Activated naive CD8-positive, alpha-beta T cell treated with anti-CD3 and anti-CD28 coated beads, Interleukin-2, amount 50 U/mL, for 24 hours (primary cell): ENCODE measurements around the gene HAND2.

Experiments used
- ATAC-seq: fragments of 150-1000 bp; cut with Tn5 transposase; one replicate; pipeline ENCODE4 v1.10.0; 2021
- DNase-seq: peaks from one replicate; pipeline ENCODE4 v3.0.0; 2021
- H3K27ac Mint-ChIP-seq: one replicate; pipeline ENCODE4 v1.8.0; 2021; ENCODE audit warnings: mild to moderate bottlenecking, mixed read lengths
- H3K27me3 Mint-ChIP-seq: one replicate; pipeline ENCODE4 v1.8.0; 2021; ENCODE audit warnings: mixed read lengths
- H3K36me3 Mint-ChIP-seq: one replicate; pipeline ENCODE4 v1.8.0; 2021; ENCODE audit warnings: low read depth, mixed read lengths
- H3K4me1 Mint-ChIP-seq: one replicate; pipeline ENCODE4 v1.8.0; 2021; ENCODE audit warnings: mixed read lengths
- H3K4me3 Mint-ChIP-seq: one replicate; pipeline ENCODE4 v1.8.0; 2021; ENCODE audit warnings: mild to moderate bottlenecking, moderate library complexity, mixed read lengths
- H3K9me3 Mint-ChIP-seq: one replicate; pipeline ENCODE4 v1.8.0; 2021; ENCODE audit warnings: mixed read lengths

The HAND2 gene

DNA sequence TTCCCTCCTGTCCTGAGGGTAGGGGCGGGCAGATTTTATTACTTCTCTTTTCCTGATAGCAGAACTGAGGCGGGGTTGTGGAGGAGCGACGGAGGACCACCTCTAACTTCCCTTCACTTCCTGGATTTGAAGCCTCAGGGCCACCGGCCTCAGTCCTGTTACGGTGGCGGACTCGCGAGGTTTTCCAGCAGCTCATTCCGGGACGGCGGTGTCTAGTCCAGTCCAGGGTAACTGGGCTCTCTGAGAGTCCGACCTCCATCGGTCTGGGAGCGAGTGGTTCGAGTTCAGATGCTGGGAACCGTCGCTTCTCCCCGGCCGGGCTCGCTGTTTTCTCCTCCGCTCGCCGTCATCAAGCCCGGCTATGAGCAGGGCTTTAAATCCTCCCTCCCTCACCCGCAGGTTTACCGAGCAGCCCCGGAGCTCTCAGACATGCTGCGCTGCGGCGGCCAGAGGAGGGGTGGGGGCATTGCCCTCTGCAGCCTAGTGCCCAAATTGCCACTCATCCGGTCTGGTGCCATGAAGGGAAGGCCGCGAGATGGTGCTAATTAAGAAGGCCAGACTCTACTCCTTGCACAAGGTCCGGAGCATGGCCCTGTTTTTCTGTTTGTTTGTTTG is 23.3 kb downstream of the HAND2 start:
- Mint-ChIP-seq H3K27ac (no peak overlapping the region), H3K36me3 (peaks cover 10% of the 10 kb centered on the region), H3K27me3 (peaks cover 92% of the 10 kb centered on the region), H3K9me3 (peaks cover 5% of the 10 kb centered on the region), H3K4me1 (peaks cover 31% of the 10 kb centered on the region), H3K4me3 (peak overlapping the region; percentile 38)
- ATAC-seq (no peak), DNase-seq (no peak)

- peaks cover 91% of the 10 kb centered on the region for H3K27me3 Mint-ChIP-seq
- peak overlapping the region; percentile 38 for H3K4me3 Mint-ChIP-seq
- ATAC-seq (peak; percentile 65), DNase-seq (peak; percentile 55)
- peaks cover 5% of the 10 kb centered on the region for H3K9me3 Mint-ChIP-seq
- peaks cover 33% of the 10 kb centered on the region for H3K4me1 Mint-ChIP-seq
- H3K36me3 Mint-ChIP-seq, result peaks cover 11% of the 10 kb centered on the region
- H3K27ac Mint-ChIP-seq, result no peak overlapping the region
These were observed 24.0 kb downstream of the HAND2 start for GRCh38 chr4:173505924-173506518.

- H3K9me3 Mint-ChIP-seq, result peaks cover 9% of the 10 kb centered on the region
These were observed 25.9 kb downstream of the HAND2 start for GRCh38 chr4:173504181-173504503.

DNA sequence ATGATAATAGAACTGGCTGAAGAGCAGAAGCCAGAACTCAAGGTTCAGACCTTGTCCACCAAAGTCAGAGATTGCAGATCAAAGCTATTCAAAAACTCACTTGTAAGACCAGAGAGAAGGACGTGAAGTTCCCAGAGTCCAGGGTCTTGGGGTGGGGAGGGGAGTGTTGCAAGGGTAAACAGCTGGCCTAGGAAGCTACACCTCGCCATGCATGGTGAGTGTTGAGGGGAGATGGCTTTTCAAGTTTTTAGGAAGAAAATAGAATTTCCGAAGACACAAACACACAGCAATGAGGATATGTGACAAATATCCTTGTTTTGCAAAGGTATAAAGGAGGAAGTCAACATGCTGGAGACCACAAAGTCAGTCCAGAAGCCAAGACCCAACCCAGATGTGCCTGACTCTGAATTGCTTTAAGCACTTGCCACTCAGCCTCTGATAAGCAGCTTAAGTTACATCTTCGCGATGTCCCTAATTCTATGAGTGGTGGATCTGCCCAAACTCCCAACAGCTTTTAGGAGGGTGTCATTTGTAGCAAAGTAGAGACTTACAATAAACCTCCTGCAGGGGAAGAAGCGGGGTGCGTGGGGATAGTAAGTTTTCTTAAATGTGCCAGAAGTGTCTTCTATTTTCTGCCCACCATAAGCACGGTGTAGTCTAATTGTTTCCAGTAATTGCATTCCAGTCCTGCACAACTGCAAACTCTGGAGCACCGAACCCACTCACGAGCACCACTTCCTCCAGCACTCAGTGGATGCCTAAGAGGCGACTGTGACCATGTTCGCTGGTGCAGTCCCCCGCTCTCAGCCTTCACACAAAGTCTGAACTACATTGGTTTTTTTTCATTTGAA is 26.5 kb downstream of the HAND2 start:
- peaks cover 9% of the 10 kb centered on the region for H3K9me3 Mint-ChIP-seq
- H3K36me3 Mint-ChIP-seq, result peaks cover 18% of the 10 kb centered on the region
- no peak overlapping the region for H3K4me3 Mint-ChIP-seq
- H3K4me1 Mint-ChIP-seq, result peaks cover 31% of the 10 kb centered on the region
- DNase-seq, result no peak
- H3K27ac Mint-ChIP-seq, result no peak overlapping the region
- ATAC-seq, result no peak
- peaks cover 84% of the 10 kb centered on the region for H3K27me3 Mint-ChIP-seq

More at GRCh38 chr4:173504181-173504503, 25.9 kb downstream of the HAND2 start:
- Mint-ChIP-seq H3K36me3 (peaks cover 18% of the 10 kb centered on the region), H3K27ac (no peak overlapping the region), H3K27me3 (peaks cover 86% of the 10 kb centered on the region), H3K4me1 (peaks cover 37% of the 10 kb centered on the region), H3K4me3 (no peak overlapping the region)
- DNase-seq (no peak), ATAC-seq (no peak)

DNA sequence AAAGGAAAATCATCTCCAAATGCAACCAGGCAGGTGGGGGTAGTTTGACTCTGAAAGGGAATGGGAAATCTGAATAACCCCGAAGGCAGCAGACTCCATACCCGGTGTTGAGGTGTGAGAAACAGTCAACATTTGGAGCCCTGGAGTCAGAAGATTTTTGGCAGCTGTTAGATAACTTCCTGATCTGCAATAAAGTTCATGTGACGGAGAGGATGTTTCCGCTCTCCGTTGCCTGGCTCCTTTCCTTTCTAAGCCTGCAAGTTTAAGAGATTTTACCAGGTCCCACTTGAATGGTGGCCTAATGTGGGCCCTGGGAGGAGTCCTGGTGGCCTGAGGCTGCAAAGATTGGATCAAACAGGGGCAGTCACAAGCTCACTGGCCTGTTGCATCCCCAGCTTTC is 27.7 kb downstream of the HAND2 start:
- Mint-ChIP-seq H3K27ac (no peak overlapping the region), H3K4me3 (no peak overlapping the region), H3K4me1 (peaks cover 20% of the 10 kb centered on the region), H3K9me3 (peaks cover 4% of the 10 kb centered on the region), H3K27me3 (peaks cover 79% of the 10 kb centered on the region), H3K36me3 (peaks cover 12% of the 10 kb centered on the region)
- ATAC-seq (no peak), DNase-seq (no peak)

- Mint-ChIP-seq H3K9me3 (peaks cover 3% of the 10 kb centered on the region), H3K4me1 (peaks cover 15% of the 10 kb centered on the region), H3K27ac (no peak overlapping the region), H3K36me3 (peaks cover 12% of the 10 kb centered on the region), H3K4me3 (no peak overlapping the region), H3K27me3 (peaks cover 78% of the 10 kb centered on the region)
- no peak for ATAC-seq
- no peak for DNase-seq
These were observed 28.4 kb downstream of the HAND2 start for GRCh38 chr4:173501592-173502150.

DNA sequence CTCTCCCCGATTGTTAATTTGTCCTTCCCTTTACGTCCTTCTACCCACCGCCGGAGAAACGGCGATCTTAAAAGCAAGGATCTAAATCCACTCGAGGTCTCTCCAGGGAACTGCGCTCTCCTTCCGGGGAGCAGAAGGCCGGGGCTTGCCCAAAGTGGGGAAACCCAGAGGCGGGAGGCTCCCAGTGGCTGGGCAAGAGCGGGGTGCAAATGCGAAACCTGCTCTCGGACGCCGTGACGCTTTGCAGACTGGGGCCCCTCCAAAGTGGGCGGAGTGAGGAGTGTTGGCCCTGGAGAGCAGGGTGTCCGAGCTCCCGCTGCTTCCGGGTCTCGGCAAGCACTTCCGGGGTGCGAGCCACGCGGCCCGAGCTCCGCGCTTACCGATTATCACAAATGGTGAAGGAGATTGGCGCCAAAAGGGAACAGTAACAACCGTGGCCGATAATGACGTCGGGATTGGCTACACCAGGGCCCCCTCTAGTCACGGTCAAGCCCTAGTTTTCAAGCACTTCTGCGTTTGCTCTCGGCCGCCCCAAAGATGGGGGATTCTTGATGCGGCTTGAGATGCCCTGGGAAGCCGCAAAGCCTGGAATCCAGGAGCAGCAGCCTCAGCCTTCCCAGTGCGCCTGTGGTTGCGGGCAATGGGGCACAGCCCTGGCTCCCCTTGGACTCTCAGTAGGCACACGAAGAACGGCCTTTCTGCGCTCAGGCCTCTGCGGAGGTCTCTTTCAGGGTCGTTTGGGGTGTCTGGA is 29.0 kb downstream of the HAND2 start:
- peaks cover 3% of the 10 kb centered on the region for H3K9me3 Mint-ChIP-seq
- H3K36me3 Mint-ChIP-seq, result peaks cover 12% of the 10 kb centered on the region
- DNase-seq (no peak), ATAC-seq (no peak)
- H3K4me1 Mint-ChIP-seq, result peaks cover 10% of the 10 kb centered on the region
- H3K27ac Mint-ChIP-seq, result no peak overlapping the region
- H3K4me3 Mint-ChIP-seq, result peak overlapping the region; percentile 51
- peaks cover 78% of the 10 kb centered on the region for H3K27me3 Mint-ChIP-seq

DNA sequence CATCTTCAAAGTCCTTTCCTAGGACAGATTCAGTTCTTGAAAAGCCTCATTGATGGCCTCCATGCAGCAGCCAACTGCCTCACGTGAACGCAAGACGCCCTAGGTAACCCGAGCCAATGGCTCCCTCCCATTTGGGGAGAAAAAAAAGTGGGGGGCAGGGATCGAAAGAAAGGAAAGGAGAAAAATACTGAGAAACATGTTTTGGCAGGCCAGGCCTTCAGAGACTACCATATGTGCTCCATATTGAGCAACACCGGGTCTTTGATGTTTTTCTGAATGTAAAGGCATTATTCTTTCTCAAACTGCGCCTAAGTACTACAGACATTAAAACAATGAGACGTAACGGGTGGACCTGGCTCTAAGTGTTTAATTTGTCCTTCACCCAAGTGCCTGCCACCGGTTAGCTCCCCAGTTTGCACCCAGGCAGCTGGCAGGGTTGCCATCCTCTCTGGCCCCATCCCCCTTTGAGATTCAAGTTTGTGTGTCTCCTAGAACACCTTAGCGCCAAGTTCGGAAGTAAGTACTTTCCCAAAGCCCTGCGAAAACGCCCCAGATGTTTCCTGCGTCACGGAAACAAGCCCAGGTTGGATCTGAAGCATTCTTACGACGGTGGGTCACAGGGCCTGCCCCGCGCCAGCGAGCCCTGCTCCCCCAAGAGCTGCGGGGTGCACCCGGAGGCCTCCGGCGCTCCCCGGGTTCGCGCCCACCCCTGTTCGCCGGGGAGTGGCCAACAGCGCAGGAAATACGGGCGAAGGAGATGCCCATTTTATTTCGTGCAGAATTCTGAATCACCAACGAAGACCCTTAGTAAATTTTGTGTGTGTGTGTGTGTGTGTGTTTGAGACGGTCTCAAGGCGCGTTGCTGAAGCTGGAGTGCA is 30.1 kb downstream of the HAND2 start:
- no peak for ATAC-seq
- no peak for DNase-seq
- H3K4me1 Mint-ChIP-seq, result peaks cover 10% of the 10 kb centered on the region
- no peak overlapping the region for H3K27ac Mint-ChIP-seq
- H3K4me3 Mint-ChIP-seq, result peak overlapping the region; percentile 18
- H3K27me3 Mint-ChIP-seq, result peaks cover 74% of the 10 kb centered on the region
- peaks cover 12% of the 10 kb centered on the region for H3K36me3 Mint-ChIP-seq
- H3K9me3 Mint-ChIP-seq, result peaks cover 3% of the 10 kb centered on the region

- ATAC-seq, result no peak
- H3K36me3 Mint-ChIP-seq, result peaks cover 12% of the 10 kb centered on the region
- peaks cover 71% of the 10 kb centered on the region for H3K27me3 Mint-ChIP-seq
- no peak overlapping the region for H3K27ac Mint-ChIP-seq
- peaks cover 18% of the 10 kb centered on the region for H3K4me1 Mint-ChIP-seq
- H3K4me3 Mint-ChIP-seq, result no peak overlapping the region
- H3K9me3 Mint-ChIP-seq, result peaks cover 3% of the 10 kb centered on the region
- DNase-seq, result no peak
These were observed 31.3 kb downstream of the HAND2 start for GRCh38 chr4:173498771-173499170.

GRCh38 chr4:173498023-173498422 is 32.0 kb downstream of the HAND2 start:
- Mint-ChIP-seq H3K9me3 (peaks cover 3% of the 10 kb centered on the region), H3K27ac (no peak overlapping the region), H3K4me1 (peaks cover 18% of the 10 kb centered on the region), H3K4me3 (no peak overlapping the region), H3K36me3 (peaks cover 12% of the 10 kb centered on the region), H3K27me3 (peaks cover 67% of the 10 kb centered on the region)
- no peak for DNase-seq
- ATAC-seq, result no peak

GRCh38 chr4:173494013-173494970 is 35.7 kb downstream of the HAND2 start:
- peak; percentile 96 for ATAC-seq
- H3K27ac Mint-ChIP-seq, result no peak overlapping the region
- peaks cover 44% of the 10 kb centered on the region for H3K27me3 Mint-ChIP-seq
- no peaks in the 10 kb centered on the region for H3K9me3 Mint-ChIP-seq
- no peaks in the 10 kb centered on the region for H3K36me3 Mint-ChIP-seq
- peak; percentile 46 for DNase-seq
- H3K4me1 Mint-ChIP-seq, result peaks cover 8% of the 10 kb centered on the region
- peak overlapping the region; percentile 73 for H3K4me3 Mint-ChIP-seq

DNA sequence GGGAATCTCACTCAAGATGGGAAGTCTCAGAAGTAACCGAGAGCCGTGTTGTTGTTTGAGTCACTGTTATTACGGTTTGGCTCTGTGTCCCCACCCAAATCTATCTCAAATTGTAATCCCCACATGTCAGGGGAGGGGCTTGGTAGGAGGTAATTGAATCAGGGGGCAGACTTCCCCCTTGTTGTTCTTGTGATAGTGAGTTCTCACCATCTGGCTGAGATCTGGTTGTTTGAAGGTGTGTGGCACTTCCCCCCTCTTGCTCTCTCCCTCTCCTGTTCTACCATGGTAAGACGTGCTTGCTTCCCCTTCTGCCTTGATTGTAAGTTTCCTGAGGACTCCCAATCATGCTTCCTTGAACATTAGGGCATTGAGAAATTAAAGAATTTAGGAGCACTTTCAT is 37.0 kb downstream of the HAND2 start:
- H3K4me1 Mint-ChIP-seq, result peaks cover 8% of the 10 kb centered on the region
- H3K4me3 Mint-ChIP-seq, result no peak overlapping the region
- no peaks in the 10 kb centered on the region for H3K9me3 Mint-ChIP-seq
- ATAC-seq, result no peak
- peaks cover 39% of the 10 kb centered on the region for H3K27me3 Mint-ChIP-seq
- H3K27ac Mint-ChIP-seq, result no peak overlapping the region
- DNase-seq, result no peak
- H3K36me3 Mint-ChIP-seq, result no peaks in the 10 kb centered on the region

DNA sequence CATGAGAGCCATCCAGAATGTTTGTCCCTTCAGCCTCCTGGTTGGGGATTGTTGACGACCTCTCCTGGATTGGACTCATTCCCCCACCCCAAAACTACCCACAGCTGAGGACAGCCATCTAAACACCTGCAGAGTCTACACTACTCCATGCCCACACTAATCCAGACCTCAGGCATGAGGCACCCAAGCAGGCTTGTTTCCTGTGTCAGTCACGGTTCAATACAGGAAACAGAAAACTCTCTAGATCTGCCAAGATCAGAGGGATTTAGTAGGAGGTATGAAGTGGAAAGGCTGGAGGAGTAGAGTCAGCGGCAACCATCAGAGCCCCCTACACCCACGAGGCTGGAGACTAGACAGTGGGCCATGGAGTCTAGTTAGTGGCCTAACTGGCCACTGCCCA is 37.7 kb downstream of the HAND2 start:
- H3K4me3 Mint-ChIP-seq, result no peak overlapping the region
- no peaks in the 10 kb centered on the region for H3K36me3 Mint-ChIP-seq
- peaks cover 37% of the 10 kb centered on the region for H3K27me3 Mint-ChIP-seq
- no peak overlapping the region for H3K27ac Mint-ChIP-seq
- H3K4me1 Mint-ChIP-seq, result peaks cover 8% of the 10 kb centered on the region
- ATAC-seq (no peak), DNase-seq (no peak)
- no peaks in the 10 kb centered on the region for H3K9me3 Mint-ChIP-seq
